Esophagus muscularis mucosa (tissue), 4 donors: ENCODE results near the gene PCBD2. TPM values are rescaled to one million over a fixed set of nuclear protein-coding genes. Genes with fewer than 3 reads are reported as not detected.

Source experiments
- DNase-seq: peaks from one replicate; pipeline ENCODE4 v3.0.0-alpha.2; 2017; ENCODE audit errors: extremely low spot score
- H3K27ac ChIP-seq, 4 donors: fragments of 200-600 bp; sonication (generic); replicated peaks in 1 of 4; 1 replicate in 3 of 4; 2 replicates in 1 of 4; pipeline ENCODE4 v1.5.1; 2016 to 2019; ENCODE audit warnings: mild to moderate bottlenecking in 1 of 4
- H3K27me3 ChIP-seq, 4 donors: fragments of 200-600 bp; sonication (generic); one replicate each; pipeline versions ENCODE4 v1.5.1 to v1.6.0; 2016 to 2019
- H3K36me3 ChIP-seq, 4 donors: fragments of 200-600 bp; sonication (generic); one replicate each; pipeline ENCODE4 v1.5.1; 2016 to 2019
- H3K4me1 ChIP-seq, 4 donors: fragments of 200-600 bp; sonication (generic); one replicate each; pipeline ENCODE4 v1.5.1; 2016 to 2019
- H3K4me3 ChIP-seq, 4 donors: fragments of 200-600 bp; sonication (generic); 1 replicate in 2 of 4; 2 replicates in 2 of 4; pipeline ENCODE4 v1.5.1; 2016 to 2019; ENCODE audit warnings: mild to moderate bottlenecking in 4 of 4, moderate library complexity in 1 of 4
- H3K9me3 ChIP-seq, 4 donors: fragments of 200-600 bp; sonication (generic); 1 replicate in 3 of 4; 2 replicates in 1 of 4; pipeline ENCODE4 v1.5.1; 2016 to 2019
- CTCF ChIP-seq, 3 experiments: fragments of 200-600 bp in 2 of 3; fragments of 450-650 bp in 1 of 3; sonication (generic) in 2 of 3; IDR thresholded peaks; one replicate each; pipeline ENCODE4 v1.5.1; 2017 to 2019; ENCODE audit warnings: antibody characterized with exemption in 3 of 3, mild to moderate bottlenecking in 2 of 3, moderate library complexity in 1 of 3
- EP300 ChIP-seq: sonication (generic); formaldehyde crosslinking; IDR thresholded peaks from one replicate; pipeline ENCODE4 v1.6.1; 2017; ENCODE audit warnings: antibody characterized with exemption
- POLR2A ChIP-seq: fragments of 450-650 bp; IDR thresholded peaks from one replicate; pipeline ENCODE4 v1.6.1; 2017; ENCODE audit warnings: antibody characterized with exemption, moderate library complexity, mild to moderate bottlenecking, low read depth
- POLR2AphosphoS5 ChIP-seq, 2 donors: sonication (generic); formaldehyde crosslinking; IDR thresholded peaks; one replicate each; pipeline ENCODE4 v1.6.1; 2017; ENCODE audit warnings: antibody characterized with exemption in 2 of 2
- WGBS: methylation state at CpG from one replicate; pipeline ENCODE4 v1.1.5; 2018; 5-methylcytosine and 5-hydroxymethylcytosine counted together
- intact Hi-C: fragments of 100-400 bp; cut with DNase I; formaldehyde crosslinking; loops from one replicate; pipeline ENCODE4 v1.15.1; 2023
- total RNA-seq, 4 donors: library from RNA; depleted of rRNA; stranded (reverse); fragments of >200 nt; gene quantifications; one replicate each; pipeline versions ENCODE4 v1.1.0 to v1.2.1, GENCODE V29; 2016

PCBD2 gene
- total RNA-seq, 4 donors from 2014 or later: 6.8 to 11.6 (median 10.4) TPM

- H3K4me1 ChIP-seq: no peaks in the 10 kb centered on the region
- no peak overlapping the region for H3K4me3 ChIP-seq
- H3K36me3 ChIP-seq: peaks cover 0 to 39% (median 19%) of the 10 kb centered on the region in 4 donors
- H3K27ac ChIP-seq: no peak overlapping the region
- no peaks in the 10 kb centered on the region for H3K9me3 ChIP-seq
- 100% methylated on average over 3 of the region's 3 CpGs for WGBS
- TF ChIP-seq POLR2A: no peak
- no peak for TF ChIP-seq CTCF (IDR thresholded peaks at IDR 0.05)
- TF ChIP-seq POLR2AphosphoS5 (IDR thresholded peaks at IDR 0.05): no peak
- TF ChIP-seq EP300: no peak
- DNase-seq: no peak
- H3K27me3 ChIP-seq: no peaks in the 10 kb centered on the region
- intact Hi-C loops: no loop called here
These were observed 27.6 kb downstream of the PCBD2 start for GRCh38 chr5:134932508-134932907.

- TF ChIP-seq EP300 (no peak), CTCF (IDR thresholded peaks at IDR 0.05) (no peak), POLR2A (no peak), POLR2AphosphoS5 (IDR thresholded peaks at IDR 0.05) (no peak)
- Histone ChIP-seq H3K9me3 (no peaks in the 10 kb centered on the region), H3K36me3 (peaks cover 0 to 48% (median 19%) of the 10 kb centered on the region in 4 donors), H3K27ac (no peak overlapping the region), H3K27me3 (no peaks in the 10 kb centered on the region), H3K4me1 (no peaks in the 10 kb centered on the region), H3K4me3 (no peak overlapping the region)
- no peak for DNase-seq
- intact Hi-C loops: no loop called here
- 91% methylated on average over 5 of the region's 5 CpGs for WGBS
These were observed 29.3 kb downstream of the PCBD2 start for GRCh38 chr5:134934202-134934601.

GRCh38 chr5:134935711-134936602 is 31.0 kb downstream of the PCBD2 start:
- Histone ChIP-seq H3K27me3 (no peaks in the 10 kb centered on the region), H3K4me1 (no peaks in the 10 kb centered on the region), H3K9me3 (no peaks in the 10 kb centered on the region), H3K36me3 (peaks cover 0 to 44% (median 14%) of the 10 kb centered on the region in 4 donors), H3K4me3 (no peak overlapping the region), H3K27ac (no peak overlapping the region)
- WGBS: 84% methylated on average over 12 of the region's 12 CpGs
- no peak for DNase-seq
- TF ChIP-seq EP300: no peak
- TF ChIP-seq POLR2A: no peak
- TF ChIP-seq POLR2AphosphoS5 (IDR thresholded peaks at IDR 0.05): no peak
- no peak for TF ChIP-seq CTCF (IDR thresholded peaks at IDR 0.05)
- intact Hi-C loops: no loop called here

GRCh38 chr5:134937526-134937925 is 32.6 kb downstream of the PCBD2 start:
- 87% methylated on average over 8 of the region's 8 CpGs for WGBS
- peaks cover 0 to 37% (median 10%) of the 10 kb centered on the region in 4 donors for H3K36me3 ChIP-seq

More at GRCh38 chr5:134937526-134937925, 32.6 kb downstream of the PCBD2 start:
- Histone ChIP-seq H3K27me3 (no peaks in the 10 kb centered on the region), H3K27ac (no peak overlapping the region), H3K4me1 (no peaks in the 10 kb centered on the region), H3K4me3 (no peak overlapping the region), H3K9me3 (no peaks in the 10 kb centered on the region)
- intact Hi-C loops: no loop called here
- no peak for DNase-seq
- TF ChIP-seq POLR2AphosphoS5 (IDR thresholded peaks at IDR 0.05) (no peak), CTCF (IDR thresholded peaks at IDR 0.05) (no peak), POLR2A (no peak), EP300 (no peak)
